Adrenal gland (tissue), 5 donors: ENCODE results near the gene MBD2.

Source experiments
- CTCF ChIP-seq, 6 experiments: fragments of 450-650 bp in 4 of 6; fragments of 200-600 bp in 2 of 6; sonication (generic) in 1 of 6; IDR thresholded peaks; 1 replicate in 5 of 6; 2 replicates in 1 of 6; pipeline versions ENCODE4 v1.5.1 to v1.8.0; 2016 to 2021; ENCODE audit warnings: antibody characterized with exemption in 6 of 6, mild to moderate bottlenecking in 2 of 6, moderate library complexity in 1 of 6
- POLR2A ChIP-seq, 2 donors: fragments of 450-650 bp; IDR thresholded peaks; one replicate each; pipeline ENCODE4 v1.6.1; 2017; ENCODE audit warnings: antibody characterized with exemption in 2 of 2, mild to moderate bottlenecking in 2 of 2, moderate library complexity in 1 of 2
- donor health status: DM: no; HTN: no; CAD: no.

- no peak for TF ChIP-seq CTCF (IDR thresholded peaks at IDR 0.05)
- no peak for TF ChIP-seq POLR2A (IDR thresholded peaks at IDR 0.05)
Measured at GRCh38 chr18:54232485-54233227, 8.2 kb upstream of the MBD2 start.
